GM12864 (cell line): ENCODE results near the gene RAB27A.

Source experiments
- DNase-seq: peaks from one replicate; pipeline ENCODE4 v3.0.0-alpha.2; 2011; ENCODE audit warnings: low read depth
- H3K4me3 ChIP-seq: 2 replicates; pipeline ENCODE4 v1.5.1; 2011; ENCODE audit warnings: mild to moderate bottlenecking, low read depth, low read length, control low read depth
- CTCF ChIP-seq: IDR thresholded peaks from 2 replicates; pipeline ENCODE4 v1.5.1; 2011; ENCODE audit warnings: low read depth, mild to moderate bottlenecking, moderate library complexity, low read length, control low read depth, inconsistent platforms; ENCODE audit errors: missing control alignments

RAB27A gene

GRCh38 chr15:55234104-55234799, 55.4 kb downstream of the RAB27A start:
- no peak for TF ChIP-seq CTCF
- no peak for DNase-seq
- H3K4me3 ChIP-seq, result no peak overlapping the region

- TF ChIP-seq CTCF, result no peak
- no peak overlapping the region for H3K4me3 ChIP-seq
- DNase-seq, result no peak
Observed at GRCh38 chr15:55231455-55231854, 58.2 kb downstream of the RAB27A start.

- no peak overlapping the region for H3K4me3 ChIP-seq
- DNase-seq, result no peak
- no peak for TF ChIP-seq CTCF
Observed at GRCh38 chr15:55230953-55231352, 58.7 kb downstream of the RAB27A start.

GRCh38 chr15:55230051-55230670, 59.5 kb downstream of the RAB27A start:
- H3K4me3 ChIP-seq, result no peak overlapping the region
- no peak for DNase-seq
- TF ChIP-seq CTCF, result no peak

GRCh38 chr15:55226127-55226526, 63.5 kb downstream of the RAB27A start:
- TF ChIP-seq CTCF, result no peak
- H3K4me3 ChIP-seq, result no peak overlapping the region
- DNase-seq, result no peak

GRCh38 chr15:55224892-55225291, 64.7 kb downstream of the RAB27A start:
- DNase-seq, result no peak
- no peak for TF ChIP-seq CTCF

GRCh38 chr15:55222588-55222987, 67.0 kb downstream of the RAB27A start:
- no peak overlapping the region; the same call in 1 of the 2 replicates for H3K4me3 ChIP-seq
- no peak for DNase-seq
- no peak for TF ChIP-seq CTCF

More at GRCh38 chr15:55224892-55225291, 64.7 kb downstream of the RAB27A start:
- no peak overlapping the region for H3K4me3 ChIP-seq
